Endothelial cell of umbilical vein (primary cell): ENCODE measurements around the gene ERP29. TPM values are rescaled to one million over a fixed set of nuclear protein-coding genes. Genes with fewer than 3 reads are reported as not detected.

Experiments used
- BruUV-seq: library from RNA; stranded (reverse); fragments of 400-500 nt; replicated peaks from 2 replicates; lab custom pipeline; 2021; lab: Mats Ljungman, UMichigan
- CTCF ChIA-PET: fragments of 300-600, 350-600 bp; sonication (Branson Sonifier 250); formaldehyde crosslinking; loops from one replicate; lab custom pipeline; 2021; ENCODE audit warnings: antibody characterized with exemption, inconsistent platforms; lab: Charles Lee
- POLR2A ChIA-PET: fragments of 300-600, 350-600 bp; sonication (Branson Sonifier 250); formaldehyde crosslinking; loops from one replicate; lab custom pipeline; 2021; ENCODE audit warnings: antibody characterized with exemption, inconsistent platforms; lab: Charles Lee
- DNase-seq: peaks from one replicate; pipeline ENCODE4 v3.0.0-alpha.2; 2011; ENCODE audit warnings: low read depth, low spot score
- FAIRE-seq: peaks from 2 replicates; lab custom pipeline; 2011; peaks lifted over from hg19 to GRCh38; lab: Jason Lieb, UNC
- H2AFZ ChIP-seq: 2 replicates; pipeline ENCODE4 v1.6.0; 2012; ENCODE audit warnings: low read depth, low read length, control low read depth, inconsistent platforms
- H3K27ac ChIP-seq: 2 replicates; pipeline ENCODE4 v1.5.1; 2011; ENCODE audit warnings: low read depth, mild to moderate bottlenecking, control low read depth, low read length, moderate library complexity; ENCODE audit not compliant: insufficient read depth
- H3K27me3 ChIP-seq, 2 experiments: 2 replicates each; pipeline versions ENCODE4 v1.6.0 to v1.6.1; 2011; ENCODE audit warnings: low read length in 2 of 2, mixed read lengths in 1 of 2; ENCODE audit not compliant: control insufficient read depth in 2 of 2, insufficient read depth in 2 of 2
- H3K36me3 ChIP-seq, 2 experiments: 2 replicates in 1 of 2; 3 replicates in 1 of 2; pipeline ENCODE4 v1.5.1; 2011; ENCODE audit warnings: low read length in 2 of 2, mild to moderate bottlenecking in 1 of 2, moderate library complexity in 1 of 2; ENCODE audit not compliant: control insufficient read depth in 2 of 2, insufficient read depth in 2 of 2; ENCODE audit errors: extremely low read depth in 1 of 2
- H3K4me1 ChIP-seq: 3 replicates; pipeline ENCODE4 v1.5.1; 2011; ENCODE audit warnings: mild to moderate bottlenecking, low read length; ENCODE audit not compliant: control insufficient read depth, insufficient read depth; ENCODE audit errors: extremely low read depth
- H3K4me2 ChIP-seq: 2 replicates; pipeline ENCODE4 v1.6.1; 2011; ENCODE audit warnings: low read length, control low read depth, mixed read lengths; ENCODE audit not compliant: insufficient read depth
- H3K4me3 ChIP-seq, 3 experiments: fragments of 200-600 bp in 1 of 3; sonication (generic), shearing (Covaris generic) in 1 of 3; replicated peaks in 1 of 3; 2 replicates each; pipeline ENCODE4 v1.5.1; 2011 to 2016; ENCODE audit warnings: control low read depth in 3 of 3, low read length in 3 of 3, mild to moderate bottlenecking in 2 of 3, inconsistent platforms in 1 of 3, low read depth in 1 of 3, moderate library complexity in 1 of 3; ENCODE audit not compliant: insufficient read depth in 1 of 3
- H3K79me2 ChIP-seq: 2 replicates; pipeline ENCODE4 v1.6.0; 2012; ENCODE audit warnings: low read length, inconsistent platforms; ENCODE audit not compliant: control insufficient read depth, insufficient read depth
- H3K9ac ChIP-seq: replicated peaks from 2 replicates; pipeline ENCODE3; 2011; ENCODE audit warnings: low read length, control low read depth; ENCODE audit not compliant: insufficient read depth; ENCODE audit errors: extremely low read depth
- H3K9me1 ChIP-seq: replicated peaks from 3 replicates; pipeline ENCODE4 v1.6.0; 2011; ENCODE audit warnings: mild to moderate bottlenecking, low read length; ENCODE audit not compliant: control insufficient read depth, insufficient read depth; ENCODE audit errors: extremely low read depth
- H3K9me3 ChIP-seq: replicated peaks from 2 replicates; pipeline ENCODE4 v1.5.1; 2012; ENCODE audit warnings: low read length, inconsistent platforms; ENCODE audit not compliant: control insufficient read depth, insufficient read depth
- H4K20me1 ChIP-seq: replicated peaks from 2 replicates; pipeline ENCODE3; 2011; ENCODE audit warnings: mild to moderate bottlenecking, low read length; ENCODE audit not compliant: control insufficient read depth, insufficient read depth; ENCODE audit errors: extremely low read depth
- CTCF ChIP-seq, 2 donors: IDR thresholded peaks; 1 replicate in 1 of 2; 2 replicates in 1 of 2; pipeline ENCODE4 v1.5.1; 2011; ENCODE audit warnings: low read length in 2 of 2, mild to moderate bottlenecking in 2 of 2, moderate library complexity in 2 of 2, control low read depth in 1 of 2, inconsistent platforms in 1 of 2, low read depth in 1 of 2; ENCODE audit not compliant: insufficient read depth in 1 of 2; ENCODE audit errors: extremely low read depth in 1 of 2
- EZH2 ChIP-seq: IDR thresholded peaks from 2 replicates; pipeline ENCODE4 v1.6.1; 2012; ENCODE audit warnings: borderline replicate concordance, low read depth, mild to moderate bottlenecking, moderate library complexity, low read length, inconsistent platforms; ENCODE audit not compliant: severe bottlenecking
- FOS ChIP-seq: IDR thresholded peaks from 2 replicates; pipeline ENCODE4 v1.6.1; 2011; ENCODE audit warnings: mild to moderate bottlenecking, low read length, moderate library complexity, borderline replicate concordance; ENCODE audit not compliant: insufficient read depth
- GATA2 ChIP-seq: IDR thresholded peaks from 2 replicates; pipeline ENCODE4 v1.7.0; 2011; ENCODE audit warnings: low read depth, mild to moderate bottlenecking, moderate library complexity, mixed read lengths, low read length; ENCODE audit not compliant: insufficient read length, insufficient read depth
- JUN ChIP-seq: IDR thresholded peaks from 2 replicates; pipeline ENCODE4 v1.6.1; 2011; ENCODE audit warnings: borderline replicate concordance, low read depth; ENCODE audit not compliant: insufficient read length, insufficient read depth
- MYC ChIP-seq: IDR thresholded peaks from one replicate; pipeline ENCODE4 v1.6.1; 2011; ENCODE audit warnings: mild to moderate bottlenecking, low read depth, low read length
- POLR2A ChIP-seq: IDR thresholded peaks from 2 replicates; pipeline ENCODE4 v1.6.1; 2012; ENCODE audit warnings: low read depth, mild to moderate bottlenecking, control low read depth, low read length
- POLR2AphosphoS5 ChIP-seq: IDR thresholded peaks from 2 replicates; pipeline ENCODE4 v1.6.1; 2012; ENCODE audit warnings: low read depth, mild to moderate bottlenecking, control low read depth, low read length, moderate library complexity; ENCODE audit not compliant: insufficient read depth
- dilution Hi-C: fragments of 300-500 bp; cut with MboI; formaldehyde crosslinking; loops from one replicate; pipeline ENCODE4 v1.15.0; 2019; ENCODE audit warnings: low sequenced_read_pairs; ENCODE audit not compliant: extremely low pct_ligation_motif_present
- intact Hi-C: fragments of 100-400 bp; cut with micrococcal nuclease; formaldehyde crosslinking; loops from one replicate; pipeline ENCODE4 v1.10.0; 2022
- polyA plus RNA-seq, 4 experiments: library from polyadenylated mRNA; depleted of rRNA in 3 of 4; stranded (reverse) in 3 of 4; unstranded in 1 of 4; fragments of >200 nt; gene quantifications; 2 replicates each; pipeline versions ENCODE4 v1.2.1 to v1.2.3, GENCODE V29; 2011 to 2012; ENCODE audit warnings: missing spikeins in 1 of 4
- total RNA-seq: library from RNA; stranded (reverse); gene quantifications from 2 replicates; pipeline ENCODE4 v1.2.3, GENCODE V29; 2021
- TF ChIP-seq, protein P1 (sequence below): IDR thresholded peaks from 2 replicates; pipeline ENCODE4 v1.6.1; 2011; ENCODE audit not compliant: insufficient read depth, insufficient read length

The ERP29 gene
- total and polyA plus RNA-seq, 2 donors (not counting 3 experiments of a cell fraction or from before 2014, with no cell fraction given) = 77.1 to 116 TPM

DNA sequence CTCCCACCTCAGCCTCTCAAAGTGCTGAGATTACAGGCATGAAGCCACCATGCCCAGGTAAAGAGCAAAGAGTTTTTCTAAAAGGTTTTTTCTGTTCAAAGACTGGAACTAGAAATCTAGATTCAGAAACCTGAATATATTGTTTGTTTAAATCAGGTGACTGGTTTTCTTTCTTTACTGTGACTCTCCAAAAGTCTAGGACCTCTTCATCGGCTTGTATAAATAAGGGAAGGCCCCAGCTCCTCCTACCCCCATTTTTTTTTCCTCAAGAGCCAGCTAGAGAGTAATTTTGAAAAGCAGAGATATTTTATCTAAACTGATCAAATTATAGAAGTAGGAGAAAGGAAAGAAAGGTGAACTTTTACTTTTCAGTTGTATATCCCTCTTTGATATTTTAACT lies 48.3 kb upstream of the ERP29 start:
- FAIRE-seq (no peak), DNase-seq (no peak)
- Histone ChIP-seq H3K4me3 (no peak overlapping the region), H3K4me1 (no peaks in the 10 kb centered on the region), H3K27me3 (no peaks in the 10 kb centered on the region), H3K4me2 (no peak overlapping the region), H3K79me2 (no peaks in the 10 kb centered on the region), H3K36me3 (no peaks in the 10 kb centered on the region), H3K27ac (no peak overlapping the region), H4K20me1 (no peaks in the 10 kb centered on the region), H3K9me3 (no peaks in the 10 kb centered on the region), H2AFZ (no peak overlapping the region), H3K9me1 (no peaks in the 10 kb centered on the region), H3K9ac (no peak overlapping the region)
- intact Hi-C loops (no loop called here), dilution Hi-C loops (no loop called here)
- TF ChIP-seq GATA2 = no peak
- CTCF ChIA-PET = interaction anchor here (0.9 kb wide), 2 partner anchors 9 to 10 kb away, joined by 3 read pairs; no protein-coding TSS in a partner anchor
- BruUV-seq = no TSS peak
- POLR2A ChIA-PET = no interaction called here

DNA sequence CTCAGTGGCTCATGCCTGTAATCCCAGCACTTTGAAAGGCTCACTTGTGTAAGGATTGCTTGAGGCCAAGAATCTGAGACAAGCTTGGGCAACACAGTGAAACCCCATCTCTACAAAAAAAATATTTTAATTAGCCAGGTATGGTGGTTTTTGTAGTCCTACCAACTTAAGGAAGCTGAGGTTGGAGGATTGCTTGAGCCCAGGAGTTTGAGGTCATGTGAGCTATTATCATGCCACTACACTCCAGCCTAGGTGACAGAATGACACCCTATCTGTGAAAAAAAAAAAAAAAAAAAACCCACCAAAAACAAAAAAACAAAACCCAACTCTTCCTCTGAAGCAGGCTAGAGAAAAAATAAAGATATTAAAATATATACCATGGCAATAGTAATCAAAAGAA lies 41.4 kb upstream of the ERP29 start:
- no peak for FAIRE-seq
- H3K27me3 ChIP-seq = no peaks in the 10 kb centered on the region
- H3K9me3 ChIP-seq = no peaks in the 10 kb centered on the region
- no peak overlapping the region for H3K4me2 ChIP-seq
- dilution Hi-C loops (no loop called here), intact Hi-C loops (no loop called here)
- CTCF ChIA-PET = no interaction called here
- POLR2A ChIA-PET = no interaction called here
- H3K36me3 ChIP-seq = no peaks in the 10 kb centered on the region
- TF ChIP-seq FOS = no peak
- no peak for TF ChIP-seq CTCF (IDR thresholded peaks at IDR 0.05; ENCODE audit: extremely low read depth in 1 of 2, insufficient read depth in 1 of 2, low read depth in 1 of 2, low read length in 2 of 2)
- no peak for TF ChIP-seq MYC
- no peak for TF ChIP-seq GATA2
- TF ChIP-seq EZH2 = no peak
- TF ChIP-seq JUN = no peak
- TF ChIP-seq POLR2AphosphoS5 = no peak
- TF ChIP-seq, protein P1, sequence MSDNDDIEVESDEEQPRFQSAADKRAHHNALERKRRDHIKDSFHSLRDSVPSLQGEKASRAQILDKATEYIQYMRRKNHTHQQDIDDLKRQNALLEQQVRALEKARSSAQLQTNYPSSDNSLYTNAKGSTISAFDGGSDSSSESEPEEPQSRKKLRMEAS = no peak
- TF ChIP-seq POLR2A = no peak
- no TSS peak for BruUV-seq
- H2AFZ ChIP-seq = no peak overlapping the region
- H3K4me1 ChIP-seq = no peaks in the 10 kb centered on the region
- no peaks in the 10 kb centered on the region for H3K79me2 ChIP-seq
- H3K9me1 ChIP-seq = no peaks in the 10 kb centered on the region
- no peak overlapping the region for H3K27ac ChIP-seq
- no peak for DNase-seq
- H3K4me3 ChIP-seq = no peak overlapping the region
- no peaks in the 10 kb centered on the region for H4K20me1 ChIP-seq
- no peak overlapping the region for H3K9ac ChIP-seq
